ENCODE measurements around the gene TMEM132C.

Gene TMEM132C

GRCh38 chr12:128537668-128538067 is 270.7 kb downstream of the TMEM132C start:
- TF ChIP-seq ZFX (IDR thresholded peaks at IDR 0.05): no peak
- TF ChIP-seq CTCF (conservative IDR thresholded peaks at IDR 0.05): no peak

GRCh38 chr12:128542844-128543243 is 275.9 kb downstream of the TMEM132C start:
- H3K27ac ChIP-seq: no peak overlapping the region
- TF ChIP-seq ZFX (IDR thresholded peaks at IDR 0.05) (no peak), CTCF (conservative IDR thresholded peaks at IDR 0.05) (no peak)

More at GRCh38 chr12:128537668-128538067, 270.7 kb downstream of the TMEM132C start:
- no peak overlapping the region for H3K27ac ChIP-seq

GRCh38 chr12:128543460-128543859 is 276.5 kb downstream of the TMEM132C start:
- no peak for TF ChIP-seq CTCF (conservative IDR thresholded peaks at IDR 0.05)
- TF ChIP-seq ZFX (IDR thresholded peaks at IDR 0.05): no peak
- no peak overlapping the region for H3K27ac ChIP-seq

GRCh38 chr12:128543971-128544370 is 277.0 kb downstream of the TMEM132C start:
- no peak for TF ChIP-seq CTCF (conservative IDR thresholded peaks at IDR 0.05)
- TF ChIP-seq ZFX (IDR thresholded peaks at IDR 0.05): no peak
- no peak overlapping the region for H3K27ac ChIP-seq

GRCh38 chr12:128548949-128549348 is 282.0 kb downstream of the TMEM132C start:
- TF ChIP-seq ZFX (IDR thresholded peaks at IDR 0.05) (no peak), CTCF (conservative IDR thresholded peaks at IDR 0.05) (no peak)
- H3K27ac ChIP-seq: no peak overlapping the region

- H3K27ac ChIP-seq: no peak overlapping the region
- TF ChIP-seq ZFX (IDR thresholded peaks at IDR 0.05) (no peak), CTCF (conservative IDR thresholded peaks at IDR 0.05) (no peak)
Measured at GRCh38 chr12:128549601-128550218, 282.7 kb downstream of the TMEM132C start.

- no peak overlapping the region for H3K27ac ChIP-seq
- no peak for TF ChIP-seq ZFX (IDR thresholded peaks at IDR 0.05)
Measured at GRCh38 chr12:128551266-128551665, 284.3 kb downstream of the TMEM132C start.

Data from C4-2B (cell line).